Brain microvascular endothelial cell (primary cell): Measurements from ENCODE around the gene EVC2.
"Not testable (repeated sequence)": the region's sequence is repeated elsewhere in the genome, so short reads cannot be mapped to it uniquely, and the experiment has no call there.

Experiments
- DNase-seq: peaks from one replicate; pipeline ENCODE4 v3.0.0-alpha.2; 2020
- H3K27ac ChIP-seq: fragments of 250-450 bp; sonication (Bioruptor Pico); 2 replicates; pipeline ENCODE4 v1.5.1; 2020; ENCODE audit warnings: mild to moderate bottlenecking, moderate library complexity
- H3K27me3 ChIP-seq: fragments of 250-450 bp; sonication (Bioruptor Pico); replicated peaks from 2 replicates; pipeline ENCODE4 v1.5.1; 2020; ENCODE audit warnings: mild to moderate bottlenecking
- H3K36me3 ChIP-seq: fragments of 250-450 bp; sonication (Bioruptor Pico); replicated peaks from 2 replicates; pipeline ENCODE4 v1.5.1; 2020; ENCODE audit warnings: mild to moderate bottlenecking
- H3K4me3 ChIP-seq: 2 replicates; pipeline ENCODE4 v1.5.1; 2011; ENCODE audit warnings: low read depth, mild to moderate bottlenecking, control low read depth, low read length, moderate library complexity
- in situ Hi-C: cut with HindIII; loops from 2 replicates; pipeline ENCODE4 v1.10.0; 2017; ENCODE audit warnings: low sequenced_read_pairs, low pct_ligation_motif_present
- TF ChIP-seq, protein P1 (sequence below): IDR thresholded peaks from 2 replicates; pipeline ENCODE4 v1.5.1; 2011; ENCODE audit warnings: low read depth, mild to moderate bottlenecking, moderate library complexity, low read length, control low read depth, inconsistent platforms; ENCODE audit errors: missing control alignments

EVC2 gene

GRCh38 chr4:5730436-5730835 lies 22.1 kb upstream of the EVC2 start:
- in situ Hi-C loops, result no loop called here
- TF ChIP-seq, protein P1, sequence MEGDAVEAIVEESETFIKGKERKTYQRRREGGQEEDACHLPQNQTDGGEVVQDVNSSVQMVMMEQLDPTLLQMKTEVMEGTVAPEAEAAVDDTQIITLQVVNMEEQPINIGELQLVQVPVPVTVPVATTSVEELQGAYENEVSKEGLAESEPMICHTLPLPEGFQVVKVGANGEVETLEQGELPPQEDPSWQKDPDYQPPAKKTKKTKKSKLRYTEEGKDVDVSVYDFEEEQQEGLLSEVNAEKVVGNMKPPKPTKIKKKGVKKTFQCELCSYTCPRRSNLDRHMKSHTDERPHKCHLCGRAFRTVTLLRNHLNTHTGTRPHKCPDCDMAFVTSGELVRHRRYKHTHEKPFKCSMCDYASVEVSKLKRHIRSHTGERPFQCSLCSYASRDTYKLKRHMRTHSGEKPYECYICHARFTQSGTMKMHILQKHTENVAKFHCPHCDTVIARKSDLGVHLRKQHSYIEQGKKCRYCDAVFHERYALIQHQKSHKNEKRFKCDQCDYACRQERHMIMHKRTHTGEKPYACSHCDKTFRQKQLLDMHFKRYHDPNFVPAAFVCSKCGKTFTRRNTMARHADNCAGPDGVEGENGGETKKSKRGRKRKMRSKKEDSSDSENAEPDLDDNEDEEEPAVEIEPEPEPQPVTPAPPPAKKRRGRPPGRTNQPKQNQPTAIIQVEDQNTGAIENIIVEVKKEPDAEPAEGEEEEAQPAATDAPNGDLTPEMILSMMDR, result no peak
- Histone ChIP-seq H3K27ac (no peak overlapping the region), H3K27me3 (no peaks in the 10 kb centered on the region), H3K36me3 (peaks cover 67% of the 10 kb centered on the region), H3K4me3 (no peak overlapping the region)
- DNase-seq, result no peak

DNA sequence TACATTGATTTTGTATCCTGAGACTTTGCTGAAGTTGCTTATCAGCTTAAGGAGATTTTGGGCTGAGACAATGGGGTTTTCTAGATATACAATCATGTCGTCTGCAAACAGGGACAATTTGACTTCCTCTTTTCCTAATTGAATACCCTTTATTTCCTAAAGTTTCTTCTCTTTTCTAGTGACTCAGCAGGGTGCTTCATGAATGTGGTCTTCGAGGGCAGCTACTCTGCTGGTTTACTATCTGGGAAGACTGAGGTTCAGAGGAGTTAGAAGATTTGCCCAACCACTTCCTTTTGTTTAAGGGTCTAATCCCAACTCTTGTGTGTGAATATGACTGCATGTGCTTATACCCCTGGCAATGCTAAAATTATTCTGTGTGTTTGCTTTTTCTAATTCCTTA lies 20.1 kb upstream of the EVC2 start:
- in situ Hi-C loops, result not testable (repeated sequence)

GRCh38 chr4:5724377-5724776 lies 16.0 kb upstream of the EVC2 start:
- Histone ChIP-seq H3K36me3 (peaks cover 39% of the 10 kb centered on the region), H3K4me3 (no peak overlapping the region), H3K27ac (no peak overlapping the region), H3K27me3 (no peaks in the 10 kb centered on the region)
- TF ChIP-seq, protein P1, result no peak
- in situ Hi-C loops, result no loop called here
- peak; percentile 25 for DNase-seq

More for the DNA sequence above, 20.1 kb upstream of the EVC2 start:
- not testable (repeated sequence) for H3K4me3 ChIP-seq, DNase-seq, H3K27me3 ChIP-seq, H3K27ac ChIP-seq
- H3K36me3 ChIP-seq, result peaks cover 50% of the 10 kb centered on the region

- no peaks in the 10 kb centered on the region for H3K27me3 ChIP-seq
- TF ChIP-seq, protein P1, result no peak
- H3K36me3 ChIP-seq, result peaks cover 43% of the 10 kb centered on the region
- in situ Hi-C loops, result no loop called here
- H3K27ac ChIP-seq, result no peak overlapping the region
- H3K4me3 ChIP-seq, result no peak overlapping the region
- DNase-seq, result peak; percentile 22
These were observed 14.0 kb upstream of the EVC2 start for GRCh38 chr4:5722328-5722727.

DNA sequence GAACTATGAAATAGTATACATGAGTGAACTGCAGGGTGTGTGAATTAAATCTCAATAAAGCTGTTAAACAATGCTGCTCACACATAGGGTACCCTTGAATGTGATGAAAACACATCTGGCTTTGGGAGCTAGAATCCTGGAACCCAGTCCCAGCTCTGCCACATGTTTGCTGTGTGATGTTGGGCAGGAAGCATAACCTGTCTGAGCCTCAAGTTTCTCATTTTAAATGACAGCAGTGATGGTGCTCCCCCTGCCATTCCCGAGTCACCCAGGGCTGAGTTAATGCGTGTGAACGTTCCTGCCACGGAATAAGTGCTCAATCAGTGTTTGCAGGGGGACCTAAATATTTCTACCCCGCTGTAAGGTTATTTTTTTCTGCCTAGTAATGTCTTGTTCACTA lies 13.6 kb upstream of the EVC2 start:
- H3K4me3 ChIP-seq, result no peak overlapping the region
- peaks cover 44% of the 10 kb centered on the region for H3K36me3 ChIP-seq
- TF ChIP-seq, protein P1, result no peak
- no peak overlapping the region for H3K27ac ChIP-seq
- in situ Hi-C loops, result no loop called here
- no peaks in the 10 kb centered on the region for H3K27me3 ChIP-seq
- DNase-seq, result no peak

DNA sequence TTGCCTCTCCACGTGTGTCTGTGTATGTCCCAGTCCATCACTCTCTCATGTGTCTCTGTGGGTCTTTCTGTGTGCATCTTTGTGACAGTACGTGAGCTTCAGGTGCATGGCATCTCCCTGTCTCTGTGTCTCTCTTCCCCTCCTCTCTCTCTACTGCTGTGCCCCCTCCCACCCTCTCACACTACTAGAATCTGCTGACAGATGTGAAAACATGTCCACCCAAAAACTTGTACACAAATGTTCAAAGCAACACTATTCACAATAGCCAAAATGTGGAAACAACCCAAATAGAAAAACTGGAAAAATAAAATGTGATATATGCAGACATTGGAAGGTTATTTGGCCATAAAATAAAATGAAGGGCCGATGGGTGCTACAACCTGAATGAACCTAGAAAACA lies 12.6 kb upstream of the EVC2 start:
- peaks cover 41% of the 10 kb centered on the region for H3K36me3 ChIP-seq
- H3K4me3 ChIP-seq, result no peak overlapping the region
- DNase-seq, result no peak
- H3K27ac ChIP-seq, result no peak overlapping the region
- no peaks in the 10 kb centered on the region for H3K27me3 ChIP-seq
- in situ Hi-C loops, result no loop called here
- TF ChIP-seq, protein P1, result no peak
